Measurements from ENCODE around the gene KMT5C.

- TF ChIP-seq, protein P1, sequence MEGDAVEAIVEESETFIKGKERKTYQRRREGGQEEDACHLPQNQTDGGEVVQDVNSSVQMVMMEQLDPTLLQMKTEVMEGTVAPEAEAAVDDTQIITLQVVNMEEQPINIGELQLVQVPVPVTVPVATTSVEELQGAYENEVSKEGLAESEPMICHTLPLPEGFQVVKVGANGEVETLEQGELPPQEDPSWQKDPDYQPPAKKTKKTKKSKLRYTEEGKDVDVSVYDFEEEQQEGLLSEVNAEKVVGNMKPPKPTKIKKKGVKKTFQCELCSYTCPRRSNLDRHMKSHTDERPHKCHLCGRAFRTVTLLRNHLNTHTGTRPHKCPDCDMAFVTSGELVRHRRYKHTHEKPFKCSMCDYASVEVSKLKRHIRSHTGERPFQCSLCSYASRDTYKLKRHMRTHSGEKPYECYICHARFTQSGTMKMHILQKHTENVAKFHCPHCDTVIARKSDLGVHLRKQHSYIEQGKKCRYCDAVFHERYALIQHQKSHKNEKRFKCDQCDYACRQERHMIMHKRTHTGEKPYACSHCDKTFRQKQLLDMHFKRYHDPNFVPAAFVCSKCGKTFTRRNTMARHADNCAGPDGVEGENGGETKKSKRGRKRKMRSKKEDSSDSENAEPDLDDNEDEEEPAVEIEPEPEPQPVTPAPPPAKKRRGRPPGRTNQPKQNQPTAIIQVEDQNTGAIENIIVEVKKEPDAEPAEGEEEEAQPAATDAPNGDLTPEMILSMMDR (conservative IDR thresholded peaks at IDR 0.05; ENCODE audit: low read length): no peak
- TF ChIP-seq EZH2phosphoT487 (IDR thresholded peaks at IDR 0.05; ENCODE audit: borderline replicate concordance): no peak
These were observed 3.6 kb upstream of the KMT5C start for GRCh38 chr19:55336101-55336500.
